Measurements from ENCODE around the gene SETBP1.

GRCh38 chr18:44866103-44866502, 185.4 kb downstream of the SETBP1 start:
- TF ChIP-seq SRF (IDR thresholded peaks at IDR 0.05; ENCODE audit: low read depth, low read length) (no peak), POLR2A (IDR thresholded peaks at IDR 0.05; ENCODE audit: control extremely low read depth in 1 of 2, low read depth in 2 of 2, low read length in 2 of 2) (no peak), CTCF (IDR thresholded peaks at IDR 0.05; ENCODE audit: control extremely low read depth in 1 of 3, insufficient read depth in 1 of 3, low read depth in 1 of 3, low read length in 3 of 3) (no peak), EZH2 (IDR thresholded peaks at IDR 0.05; ENCODE audit: low read depth, low read length, severe bottlenecking) (no peak), JUND (IDR thresholded peaks at IDR 0.05; ENCODE audit: low read length) (no peak), YY1 (IDR thresholded peaks at IDR 0.05; ENCODE audit: low read depth, low read length) (no peak)

All from H1 (cell line).